CD4-positive, alpha-beta T cell treated with Interleukin-15 for 4 hours (primary cell): Measurements from ENCODE around the gene ABHD17A.
A peak's percentile ranks its signal among the peaks of the same experiment; 100 is the strongest.

Experiments
- DNase-seq: peaks from one replicate; pipeline ENCODE4 v3.0.0-alpha.2; 2020; ENCODE audit warnings: low spot score

Gene ABHD17A

DNA sequence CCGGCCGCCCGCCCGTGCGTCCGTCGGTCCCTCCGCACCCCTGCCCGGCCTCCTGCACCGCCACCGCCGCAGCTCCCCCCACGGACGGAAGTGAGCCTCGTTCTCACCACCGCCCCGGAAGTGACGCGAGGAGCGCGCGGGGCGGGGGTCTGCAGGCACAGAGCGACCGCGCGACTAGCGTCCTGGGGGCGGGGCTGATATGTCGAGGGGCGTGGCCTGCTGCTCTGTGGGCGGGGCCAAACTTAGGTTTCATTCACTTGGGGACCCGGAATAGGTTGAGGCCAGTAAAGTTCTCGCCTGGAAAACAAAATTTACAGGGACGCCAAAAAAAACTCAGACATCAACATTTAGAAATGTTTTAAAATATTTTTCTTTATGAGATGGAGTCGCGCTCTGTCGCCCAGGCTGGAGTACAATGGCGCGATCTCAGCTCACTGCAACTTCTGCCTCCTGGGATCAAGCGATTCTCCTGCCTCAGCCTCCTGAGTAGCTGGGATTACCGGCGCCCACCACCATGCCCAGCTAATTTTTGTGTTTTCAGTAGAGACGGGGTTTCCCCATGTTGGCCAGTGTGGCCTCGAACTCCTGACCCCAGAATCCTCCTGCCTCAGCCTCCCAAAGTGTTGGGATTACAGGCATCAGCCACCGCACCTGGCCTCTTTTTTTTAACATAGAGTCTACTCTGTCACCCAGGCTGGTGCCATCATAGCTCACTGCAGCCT is at the start of gene ABHD17A:
Gene ABHD17A (minus strand): TSS at position 99 of the 722 bp plus-strand sequence. CDS start 3,930 bp downstream, outside the sequence.
- peak; percentile 93 for DNase-seq

DNA sequence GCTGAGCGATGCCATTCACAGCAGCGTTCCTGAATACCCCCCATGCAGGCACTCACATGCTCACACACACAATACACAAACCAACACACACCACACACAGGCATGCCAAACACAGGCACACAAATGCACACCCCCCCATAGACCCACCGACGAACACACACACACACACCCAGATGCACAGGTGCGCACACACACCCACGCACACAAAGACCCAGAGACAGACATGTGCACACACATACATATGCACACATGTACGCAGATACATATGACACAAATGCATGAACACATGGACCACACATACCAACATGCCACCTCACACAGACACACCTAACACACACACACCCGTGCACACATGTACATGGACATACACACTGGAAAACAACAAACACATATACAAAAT is 48.6 kb upstream of the ABHD17A start:
- no peak for DNase-seq

DNA sequence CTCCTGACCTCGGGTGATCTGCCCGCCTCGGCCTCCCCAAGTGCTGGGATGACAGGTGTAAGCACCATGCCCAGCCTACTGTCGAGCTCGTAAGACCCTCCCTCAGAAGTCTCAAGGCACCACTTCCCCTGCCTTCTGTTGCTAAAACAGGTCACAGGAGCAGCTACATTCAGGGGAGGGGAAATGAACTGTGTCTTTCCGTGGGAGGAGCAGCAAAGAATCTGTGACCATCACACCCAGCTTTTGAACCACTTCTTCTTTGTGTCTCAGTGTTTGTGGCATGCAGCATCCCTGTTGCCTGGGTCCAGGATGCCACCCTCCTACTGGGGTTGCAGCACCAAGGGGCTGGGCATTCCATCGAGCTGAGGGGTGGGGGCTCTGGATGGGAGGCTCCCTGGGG is 47.9 kb upstream of the ABHD17A start:
- DNase-seq = no peak

DNA sequence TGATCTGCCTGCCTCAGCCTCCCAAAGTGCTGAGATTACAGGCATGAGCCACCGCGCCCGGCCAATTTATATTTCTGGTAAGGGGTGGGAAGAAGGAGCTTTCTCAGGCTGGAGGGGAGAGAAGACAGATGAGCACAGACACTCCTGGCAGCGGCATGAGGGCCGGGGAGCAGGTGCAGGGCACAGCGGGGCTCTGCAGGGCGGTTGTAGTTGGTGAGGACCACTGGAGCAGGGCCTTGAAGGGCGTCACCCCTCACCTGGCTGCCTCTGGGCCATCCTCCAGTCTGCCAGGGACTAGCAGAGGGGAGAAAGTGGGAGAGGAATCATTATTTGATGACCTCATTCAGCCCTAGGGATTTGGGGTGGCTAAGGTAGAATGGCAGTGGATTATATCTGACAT is 47.1 kb upstream of the ABHD17A start:
- no peak for DNase-seq

DNA sequence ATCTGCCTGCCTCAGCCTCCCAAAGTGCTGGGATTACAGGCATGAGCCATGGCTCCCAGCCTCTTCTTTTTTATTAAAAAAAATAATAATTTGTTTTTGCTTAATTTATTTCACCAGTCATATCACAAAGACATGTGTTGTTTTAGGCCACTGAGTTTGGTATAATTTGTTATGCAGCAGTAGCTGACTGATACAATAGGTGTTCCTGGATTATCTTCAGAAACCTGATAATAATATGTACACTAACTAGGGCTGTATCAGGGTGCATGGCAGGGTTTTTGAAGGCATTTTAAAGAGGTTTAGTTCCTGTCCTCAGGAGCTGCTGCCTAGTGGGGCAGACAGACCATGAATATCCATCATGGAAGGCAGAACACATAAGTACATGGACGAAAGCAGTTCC is 46.1 kb upstream of the ABHD17A start:
- DNase-seq = no peak

DNA sequence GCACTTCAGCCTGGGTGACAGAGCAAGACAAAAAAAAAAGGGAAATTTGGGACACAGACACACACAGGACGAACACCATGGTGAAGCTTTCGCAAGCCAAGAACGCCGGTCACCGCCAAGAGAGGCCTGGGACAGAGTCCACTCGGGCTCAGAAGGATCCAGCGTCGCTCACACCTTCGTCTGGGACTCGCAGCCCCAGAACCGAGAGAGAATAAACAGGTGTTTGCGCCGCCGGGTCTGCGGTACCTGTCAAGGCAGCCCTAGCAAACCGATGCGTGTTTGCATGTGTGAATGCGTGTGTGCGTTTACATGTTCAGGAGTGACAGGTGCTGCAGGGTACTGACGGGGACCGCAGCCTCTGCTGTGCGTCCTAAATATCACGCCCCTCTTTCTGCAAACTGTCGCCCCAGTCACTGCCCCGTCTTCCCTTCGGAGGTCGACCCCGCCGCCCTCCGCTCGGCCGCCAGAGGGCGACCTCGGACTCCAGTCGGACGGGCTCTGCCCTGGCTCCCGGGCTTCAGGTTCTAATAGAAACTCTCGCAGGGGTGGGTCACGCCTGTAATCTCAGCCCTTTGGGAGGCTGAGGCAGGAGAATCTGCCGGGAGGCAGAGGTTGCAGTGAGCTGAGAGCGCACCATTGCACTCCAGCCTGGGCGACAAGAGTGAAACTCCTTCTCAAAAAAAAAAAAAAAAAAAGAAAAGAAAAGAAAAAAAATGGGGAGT is 43.9 kb upstream of the ABHD17A start:
- DNase-seq = peak; percentile 83

DNA sequence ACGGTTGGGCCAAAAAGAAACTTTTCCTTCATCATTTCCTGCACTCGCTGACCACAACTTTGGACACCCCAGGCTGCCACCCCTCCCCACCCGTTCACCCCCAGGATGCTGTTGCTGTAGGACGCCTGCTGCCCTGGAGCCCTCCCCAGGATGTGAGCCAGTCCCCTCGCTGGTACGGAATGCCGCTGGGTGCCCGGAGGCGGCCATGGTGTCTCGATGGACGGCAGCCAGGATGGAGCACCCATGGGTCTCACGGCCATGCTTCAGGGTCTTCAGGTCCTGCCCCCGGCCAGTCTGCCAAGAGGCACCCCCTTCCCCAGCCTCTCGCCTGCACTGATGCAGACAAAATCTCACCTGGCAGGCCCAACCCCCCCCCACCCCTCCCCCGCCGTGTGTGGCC is 40.2 kb upstream of the ABHD17A start:
- no peak for DNase-seq

DNA sequence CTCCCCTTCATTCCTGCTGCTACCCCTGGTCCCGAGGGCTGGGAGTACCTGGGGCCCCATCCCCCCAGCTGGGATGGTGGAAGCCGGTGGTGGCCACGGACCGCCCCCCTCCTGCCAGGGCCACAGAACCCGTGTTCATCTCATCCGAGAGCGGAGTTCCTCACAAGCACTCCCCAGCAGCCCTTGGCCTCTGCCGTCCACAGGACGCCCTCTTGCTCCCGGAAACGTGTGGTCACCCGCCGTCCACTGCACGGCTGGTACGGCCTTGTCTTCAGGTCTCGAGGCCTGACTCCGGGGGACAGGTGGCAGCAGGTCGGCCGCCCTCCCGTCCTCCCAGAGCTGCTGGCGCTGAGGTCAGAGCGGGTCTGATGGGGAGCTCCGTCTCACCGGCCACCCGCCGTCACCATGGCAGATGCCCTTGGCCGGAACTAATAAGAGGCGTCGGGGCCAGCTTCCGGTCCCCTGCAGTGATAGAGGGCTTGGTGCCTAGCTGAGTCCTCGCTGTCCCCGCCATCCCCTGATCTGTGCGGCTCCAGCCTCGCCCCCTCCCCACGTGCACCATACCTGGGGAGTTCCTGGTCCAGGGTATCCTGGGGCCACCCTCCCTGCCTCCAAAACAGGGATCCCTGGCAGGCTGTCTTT is 39.1 kb upstream of the ABHD17A start:
- no peak for DNase-seq

DNA sequence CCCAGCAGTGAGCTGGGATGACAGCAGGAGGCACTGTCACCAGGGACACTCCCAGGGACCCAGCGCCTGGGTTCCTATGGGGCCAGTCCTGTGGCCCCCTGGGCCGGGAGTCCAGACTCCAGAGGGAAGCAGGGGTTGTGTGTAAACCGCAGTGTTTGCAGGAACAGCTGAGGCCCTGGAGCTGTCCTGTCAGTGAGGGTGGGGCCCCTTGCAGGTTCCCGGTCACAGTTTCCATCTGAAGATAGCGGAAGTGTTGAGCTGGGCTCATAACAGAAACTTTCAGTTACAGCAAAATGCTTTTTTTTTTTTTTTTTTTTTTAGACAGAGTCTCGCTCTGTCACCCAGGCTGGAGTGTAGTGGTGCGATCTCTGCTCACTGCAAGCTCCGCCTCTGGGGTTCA is 38.0 kb upstream of the ABHD17A start:
- no peak for DNase-seq

DNA sequence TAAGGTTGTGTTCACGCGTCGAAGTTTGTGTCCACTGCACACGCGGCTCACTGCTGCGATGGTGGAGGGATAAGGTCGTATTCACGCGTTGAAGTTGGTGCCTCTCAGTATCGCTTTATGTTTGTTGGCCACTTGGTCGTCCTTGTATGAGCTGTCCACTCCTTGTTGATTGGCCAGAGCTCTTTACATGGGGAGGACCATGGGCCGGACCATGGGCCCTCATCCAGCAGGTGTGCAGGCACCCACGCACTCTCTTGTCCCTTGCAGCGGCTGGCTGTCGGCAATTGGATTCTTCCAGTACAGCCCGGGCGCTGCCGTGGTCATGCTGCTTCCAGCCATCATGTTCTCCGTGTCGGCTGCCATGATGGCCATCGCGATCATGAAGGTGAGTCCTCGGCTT is 37.5 kb upstream of the ABHD17A start:
- no peak for DNase-seq

DNA sequence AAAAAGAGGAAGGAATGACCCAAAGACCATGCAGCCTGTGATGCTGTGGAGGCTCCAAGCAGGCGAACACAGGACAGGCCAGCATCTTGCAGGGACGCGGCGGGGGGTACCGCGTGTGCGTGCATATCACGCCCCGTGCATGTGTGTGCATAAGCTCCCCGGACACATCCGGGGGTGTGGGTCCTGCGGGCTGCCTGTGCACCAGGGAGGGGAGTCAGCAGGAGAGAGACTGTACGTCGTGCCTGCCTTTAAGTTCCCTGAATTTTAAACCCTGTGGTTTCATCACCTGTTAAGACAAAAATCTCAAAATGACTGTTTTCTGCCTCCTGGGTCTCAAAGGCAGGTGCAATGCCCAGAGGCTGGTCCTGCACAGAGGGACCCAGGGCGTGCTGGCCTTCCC is 36.5 kb upstream of the ABHD17A start:
- no peak for DNase-seq

DNA sequence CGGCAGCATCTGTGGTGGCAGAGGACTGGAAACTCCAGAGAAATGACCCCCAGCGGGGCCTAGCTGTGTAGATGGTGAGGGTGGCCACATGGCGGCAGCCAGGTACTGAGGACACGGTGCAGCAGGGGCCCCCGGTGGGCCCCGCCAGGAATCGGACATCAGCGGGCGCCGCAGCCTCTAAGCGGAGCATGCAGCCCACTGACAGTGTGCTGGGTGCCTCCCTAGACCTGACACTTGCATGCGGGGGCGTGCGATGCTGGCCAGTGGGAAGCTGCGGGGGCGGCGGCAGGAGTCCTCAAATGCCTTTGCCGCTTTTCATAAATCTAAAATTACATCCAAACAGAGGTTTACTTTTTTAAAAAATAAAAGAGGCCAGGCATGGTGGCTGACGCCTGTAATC is 36.0 kb upstream of the ABHD17A start:
- no peak for DNase-seq

DNA sequence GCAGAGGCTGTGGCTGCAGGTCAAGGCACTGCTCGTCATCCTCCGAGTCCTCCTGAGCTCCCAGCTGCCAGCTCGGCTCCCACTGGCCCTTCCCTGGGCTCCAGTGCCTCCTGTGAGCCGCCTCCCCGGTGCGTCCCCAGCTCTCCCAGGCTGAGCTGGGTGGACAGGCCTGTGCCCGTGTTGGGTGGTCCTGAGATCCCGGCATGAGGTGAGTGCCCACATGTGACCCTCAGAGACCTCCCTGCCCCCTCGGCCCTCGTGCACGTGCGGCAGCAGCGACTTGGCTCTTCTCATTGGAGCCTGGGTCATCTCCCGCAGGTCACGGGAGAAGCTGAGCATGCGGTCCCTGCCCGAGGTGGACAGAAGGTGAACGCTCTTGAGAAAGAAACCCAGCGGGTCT is 35.3 kb upstream of the ABHD17A start:
- no peak for DNase-seq

DNA sequence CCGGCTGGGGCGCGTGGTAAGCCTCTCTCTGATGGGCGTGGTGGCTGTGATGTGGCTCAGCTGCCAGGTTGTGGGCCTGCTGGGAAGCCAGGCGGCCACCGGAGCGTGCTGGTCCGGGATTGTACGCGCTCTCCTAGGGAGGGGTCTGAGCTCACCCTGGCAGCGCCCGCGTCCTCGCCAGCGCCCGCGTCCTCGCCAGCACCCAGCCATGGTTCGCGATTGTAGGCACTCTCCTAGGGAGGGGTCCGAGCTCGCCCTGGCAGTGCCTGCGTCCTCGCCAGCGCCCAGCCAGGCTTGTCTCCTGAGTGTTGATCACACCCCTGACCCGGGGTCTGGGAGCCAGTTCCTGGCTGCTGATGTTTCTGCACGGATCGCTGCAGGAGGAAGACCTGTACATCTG is 33.7 kb upstream of the ABHD17A start:
- no peak for DNase-seq

DNA sequence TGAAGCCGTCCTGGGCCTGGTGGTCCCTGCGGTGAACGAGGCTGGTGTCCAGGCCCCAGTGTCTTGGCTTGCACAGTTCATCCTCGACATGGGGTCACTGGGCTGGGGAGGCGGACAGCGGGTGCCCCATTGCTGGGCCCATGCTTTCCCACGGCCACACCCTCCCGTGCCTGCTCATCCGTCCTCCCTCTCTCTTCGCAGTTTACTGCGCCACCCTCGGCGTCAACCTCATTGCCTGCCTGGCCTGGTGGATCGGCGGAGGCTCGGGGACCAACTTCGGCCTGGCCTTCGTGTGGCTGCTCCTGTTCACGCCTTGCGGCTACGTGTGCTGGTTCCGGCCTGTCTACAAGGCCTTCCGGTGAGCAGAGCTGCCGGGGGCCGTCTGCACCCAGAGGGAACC is 32.6 kb upstream of the ABHD17A start:
- no peak for DNase-seq

DNA sequence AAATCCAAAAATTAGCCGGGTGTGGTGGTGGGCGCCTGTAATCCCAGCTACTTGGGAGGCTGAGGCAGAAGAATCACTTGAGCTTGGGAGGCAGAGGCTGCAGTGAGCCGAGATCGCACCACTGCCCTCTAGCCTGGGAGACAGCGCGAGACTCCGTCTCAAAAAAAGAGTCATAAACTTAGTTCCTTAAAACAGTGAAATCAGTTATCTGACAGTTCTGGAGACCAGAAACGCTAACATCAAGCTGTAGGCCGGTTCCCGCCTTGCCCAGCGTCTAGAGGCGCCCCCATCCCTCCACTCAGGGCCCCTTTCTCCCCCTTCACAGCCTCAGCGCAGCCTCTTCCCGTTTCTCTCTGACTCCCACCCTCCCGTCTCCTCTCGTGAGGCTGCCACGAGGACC is 31.9 kb upstream of the ABHD17A start:
- no peak for DNase-seq

DNA sequence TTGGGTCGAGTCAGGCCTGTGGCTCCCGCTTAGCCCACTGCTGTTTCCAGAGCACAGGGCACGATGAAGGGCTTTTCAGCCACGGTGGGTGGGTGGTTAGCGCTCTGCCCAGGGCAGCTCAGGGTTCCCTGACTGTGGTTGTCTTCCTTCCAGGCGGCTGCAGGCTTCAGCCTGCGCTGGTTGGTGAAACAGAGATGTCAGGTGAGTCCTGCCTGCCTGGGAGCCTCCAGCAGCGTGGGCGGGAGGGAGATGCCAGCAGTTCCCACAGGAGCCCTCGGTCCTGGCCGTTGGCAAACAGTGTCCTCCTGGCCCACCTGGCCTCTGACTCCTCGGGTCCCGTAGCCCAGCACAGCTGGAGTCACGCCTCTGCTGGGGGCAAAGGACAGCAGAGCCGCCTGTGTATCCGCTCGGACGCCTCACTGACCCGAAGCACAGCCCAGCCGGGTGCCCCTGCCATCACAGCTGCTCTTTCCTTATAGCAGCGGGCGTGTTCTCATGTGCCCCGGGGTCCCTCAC is 29.6 kb upstream of the ABHD17A start:
- no peak for DNase-seq

DNA sequence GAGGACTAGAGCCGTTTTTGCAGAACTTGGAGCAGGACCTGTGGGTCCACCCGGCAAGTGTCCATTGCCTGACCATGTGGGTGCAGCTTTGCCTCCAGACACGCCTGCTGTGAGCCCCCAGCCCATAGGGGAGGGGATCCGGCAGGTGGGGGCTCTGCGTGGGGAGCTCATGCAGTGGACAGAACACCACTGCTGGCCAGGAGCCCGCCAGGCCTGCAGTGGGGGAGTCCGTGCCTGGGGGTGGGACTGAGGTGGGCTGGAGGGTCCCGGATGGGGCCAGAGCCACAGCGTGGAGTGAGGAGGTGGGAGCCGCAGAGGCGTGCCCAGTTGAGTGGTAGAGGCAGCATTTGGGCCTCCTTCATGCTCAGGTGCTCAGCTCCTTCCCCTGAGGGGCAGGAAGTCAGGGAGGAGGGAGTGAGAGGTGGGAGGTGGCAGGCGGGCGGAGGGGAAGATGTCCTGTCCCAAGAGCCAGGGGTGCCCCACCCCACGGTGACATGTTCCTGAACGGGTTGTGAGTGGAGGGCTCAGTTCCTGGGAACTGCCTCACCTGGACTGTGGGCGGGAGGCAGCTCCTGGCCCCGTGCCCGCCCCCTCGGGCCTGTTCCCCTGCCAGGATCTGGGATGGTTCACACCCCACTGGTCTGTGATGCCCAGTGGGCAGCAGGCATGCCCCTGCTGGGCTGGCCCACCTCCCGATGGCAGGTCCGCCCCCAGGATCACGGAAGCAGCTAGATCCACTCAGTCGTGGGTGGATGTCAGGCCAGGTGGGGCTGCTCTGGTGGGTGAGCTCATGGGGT is 28.7 kb upstream of the ABHD17A start:
- DNase-seq = no peak

DNA sequence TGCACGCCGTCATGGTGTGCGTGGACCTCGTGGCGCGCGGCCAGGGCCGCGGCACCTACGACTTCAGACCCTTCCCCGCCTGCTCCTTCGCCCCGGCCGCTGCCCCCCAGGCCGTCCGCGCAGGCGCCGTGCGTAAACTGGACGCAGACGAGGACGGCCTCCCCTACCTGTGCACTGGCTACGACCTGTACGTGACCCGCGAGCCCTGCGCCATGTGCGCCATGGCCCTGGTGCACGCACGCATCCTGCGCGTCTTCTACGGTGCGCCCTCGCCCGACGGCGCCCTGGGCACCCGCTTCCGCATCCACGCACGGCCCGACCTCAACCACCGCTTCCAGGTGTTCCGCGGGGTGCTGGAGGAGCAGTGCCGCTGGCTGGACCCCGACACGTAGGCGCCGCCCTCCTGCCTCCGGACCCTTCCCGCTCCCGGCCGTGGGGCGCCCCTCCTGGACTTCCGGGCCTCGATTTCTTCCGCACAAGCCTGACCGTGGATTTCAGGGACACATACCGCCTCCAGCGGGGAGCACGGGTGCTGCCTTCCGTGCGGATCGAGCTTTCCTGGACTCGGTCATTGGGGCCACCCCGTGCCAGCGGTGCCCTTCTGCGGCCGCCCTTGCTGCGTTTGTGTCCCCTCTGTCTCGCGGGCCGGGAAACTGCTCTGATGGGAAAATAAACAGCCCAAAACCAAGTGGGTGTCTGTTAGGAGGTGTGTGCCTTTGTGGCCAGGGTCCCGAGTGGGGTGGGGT is 27.6 kb upstream of the ABHD17A start:
- no peak for DNase-seq

DNA sequence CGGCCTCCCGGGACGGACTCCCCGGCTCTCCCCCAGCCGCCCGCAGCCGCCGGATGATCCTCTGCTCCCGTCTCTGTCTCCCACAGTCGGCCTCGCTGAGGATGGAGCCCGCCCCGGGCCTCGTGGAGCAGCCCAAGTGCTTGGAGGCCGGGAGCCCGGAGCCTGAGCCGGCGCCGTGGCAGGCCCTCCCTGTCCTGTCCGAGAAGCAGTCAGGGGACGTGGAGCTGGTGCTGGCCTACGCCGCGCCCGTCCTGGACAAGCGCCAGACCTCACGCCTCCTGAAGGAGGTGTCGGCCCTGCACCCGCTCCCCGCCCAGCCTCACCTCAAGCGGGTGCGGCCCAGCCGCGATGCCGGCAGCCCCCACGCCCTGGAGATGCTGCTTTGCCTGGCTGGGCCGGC is 26.7 kb upstream of the ABHD17A start:
- no peak for DNase-seq

DNA sequence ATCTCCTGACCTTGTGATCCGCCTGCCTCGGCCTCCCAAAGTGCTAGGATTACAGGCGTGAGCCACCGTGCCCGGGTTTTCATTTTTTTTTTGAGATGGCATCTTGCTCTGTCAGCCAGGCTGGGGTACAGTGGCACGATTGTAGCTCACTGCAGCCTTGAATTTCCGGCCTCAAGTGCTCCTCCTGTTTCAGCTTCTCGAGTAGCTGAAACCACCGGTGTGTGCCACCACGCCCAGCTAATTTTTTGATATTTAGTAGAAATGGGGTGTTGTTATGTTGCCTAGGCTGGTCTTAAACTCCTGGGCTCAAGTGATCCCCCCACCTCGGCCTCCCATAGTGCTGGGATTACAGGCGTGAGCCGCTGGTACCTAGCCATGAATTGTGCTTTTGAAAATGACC is 25.8 kb upstream of the ABHD17A start:
- DNase-seq = no peak

DNA sequence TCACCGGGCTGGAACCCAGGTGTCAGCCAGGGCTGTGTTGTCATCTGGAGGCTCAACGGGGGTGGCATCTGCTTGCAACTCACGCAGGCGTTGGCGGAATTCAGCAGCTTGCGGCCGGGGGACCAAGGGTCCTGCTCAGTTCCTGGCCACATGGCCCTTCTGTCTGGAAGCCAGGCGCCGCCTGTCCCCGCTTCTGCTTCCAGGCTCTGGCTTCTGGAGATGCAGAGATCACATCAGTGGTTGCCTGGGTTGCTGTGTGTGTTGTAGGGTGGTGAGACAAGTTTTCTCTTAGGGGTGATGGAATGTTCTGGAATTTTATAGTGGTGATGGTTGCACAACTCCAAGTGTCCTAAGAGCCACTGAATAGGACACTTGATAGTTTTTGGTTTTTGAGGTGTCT is 24.9 kb upstream of the ABHD17A start:
- no peak for DNase-seq
